ENCODE results near the gene PCCA.

DNA sequence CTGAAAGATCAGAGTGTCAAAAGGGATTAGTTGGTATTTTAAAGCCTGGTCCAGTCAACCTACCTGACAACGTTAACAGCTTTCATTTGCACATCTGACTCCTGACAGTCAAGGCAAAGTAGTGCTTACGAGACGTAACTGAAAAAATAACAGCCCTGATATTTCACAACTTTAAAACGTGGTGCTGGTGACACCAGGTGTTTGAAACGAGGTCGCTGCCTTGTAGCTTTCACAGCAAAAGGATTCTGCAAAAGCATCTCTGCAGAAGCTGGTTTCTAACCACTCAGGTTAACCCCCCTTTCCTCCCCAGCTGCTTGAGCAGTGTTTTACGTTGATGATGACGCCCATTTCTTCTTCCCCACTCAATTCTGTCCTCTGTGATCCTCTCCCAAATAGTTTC, 476.4 kb downstream of the PCCA start:
- TF ChIP-seq CTCF (IDR thresholded peaks at IDR 0.05) (no peak), EZH2 (IDR thresholded peaks at IDR 0.05; ENCODE audit: borderline replicate concordance, insufficient read depth, low read depth, low read length, poor library complexity, severe bottlenecking) (no peak)
